HG02981 (cell line): ENCODE measurements around the gene DLAT.
"Not testable (repeated sequence)": the region's sequence is repeated elsewhere in the genome, so short reads cannot be mapped to it uniquely, and the experiment has no call there.

Source experiments
- ATAC-seq: cut with Tn5 transposase; IDR thresholded peaks from one replicate; pipeline ENCODE4 v1.9.1; 2021; ENCODE audit warnings: mild to moderate bottlenecking, moderate library complexity; ENCODE audit not compliant: unreplicated experiment

The DLAT gene

DNA sequence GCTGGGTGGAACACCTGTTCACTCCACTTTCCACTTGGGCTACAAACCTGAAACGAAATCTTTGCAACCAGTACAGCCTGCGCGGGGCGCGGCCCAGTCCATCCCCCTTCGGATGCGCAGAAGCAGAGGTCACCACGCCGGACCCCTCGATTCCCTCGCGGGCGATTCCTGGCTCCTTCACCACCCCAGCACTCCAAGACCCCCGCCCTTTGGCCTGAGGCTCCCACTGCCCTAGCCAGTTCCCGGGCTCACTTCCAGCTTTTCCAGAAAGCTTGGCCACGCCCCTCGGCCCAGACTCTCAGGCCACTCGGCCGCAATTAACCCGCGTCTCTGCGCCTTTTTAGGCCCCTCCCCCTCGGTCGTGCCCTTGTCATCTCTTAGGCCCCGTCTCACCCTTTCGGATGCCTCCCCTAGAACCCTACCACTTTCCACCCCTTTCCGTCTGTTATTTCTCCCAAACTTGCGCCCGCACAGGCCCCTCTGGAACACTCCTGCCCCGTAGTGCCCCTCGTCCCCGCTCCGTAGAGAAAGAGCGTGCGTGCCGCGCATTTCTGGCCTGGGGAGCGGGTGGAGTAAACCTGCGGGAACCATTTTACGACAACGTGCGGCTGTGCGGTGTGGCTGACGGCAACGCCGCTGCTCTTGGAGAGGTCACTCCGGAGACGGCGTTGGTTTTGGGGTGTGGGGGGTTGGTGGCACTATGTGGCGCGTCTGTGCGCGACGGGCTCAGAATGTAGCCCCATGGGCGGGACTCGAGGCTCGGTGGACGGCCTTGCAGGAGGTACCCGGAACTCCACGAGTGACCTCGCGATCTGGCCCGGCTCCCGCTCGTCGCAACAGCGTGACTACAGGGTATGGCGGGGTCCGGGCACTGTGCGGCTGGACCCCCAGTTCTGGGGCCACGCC lies at the start of gene DLAT:
DLAT (plus strand) TSS at position 636 of the 906 bp plus-strand sequence; CDS start at position 701, 65 bp downstream.
- peak; percentile 60 for ATAC-seq

DNA sequence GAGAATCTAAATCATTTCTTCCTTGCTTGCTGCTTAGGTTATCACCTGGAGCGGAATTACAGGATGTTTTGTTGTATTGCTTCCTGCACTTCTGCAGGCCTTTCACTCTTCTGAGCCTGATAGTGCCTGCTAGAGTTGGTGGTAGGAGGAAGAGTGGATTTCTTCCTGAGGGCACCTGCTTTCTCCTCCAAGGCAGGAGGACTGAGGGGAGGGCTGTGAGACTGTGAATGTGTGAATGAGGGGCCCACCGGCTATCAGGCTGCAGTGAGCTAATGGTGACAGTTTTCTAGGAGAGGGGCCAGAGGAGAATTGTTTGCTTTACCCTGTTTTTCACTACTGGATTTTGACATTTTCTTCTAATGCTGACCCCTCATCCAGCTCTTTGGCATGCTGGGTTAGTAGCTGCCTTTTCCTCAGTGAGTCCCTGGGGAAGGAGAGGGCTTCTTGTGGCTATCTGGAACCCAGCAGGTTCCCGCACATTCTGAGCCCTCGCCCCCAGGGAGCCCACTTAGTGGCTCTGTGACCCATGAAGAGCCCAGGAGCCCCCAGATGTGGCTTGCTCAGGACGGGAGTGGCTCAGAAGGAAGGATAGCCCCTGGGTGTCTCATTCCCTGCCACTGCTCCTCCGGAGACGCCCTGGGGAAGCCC lies 49.0 kb upstream of the DLAT start:
- no peak for ATAC-seq

DNA sequence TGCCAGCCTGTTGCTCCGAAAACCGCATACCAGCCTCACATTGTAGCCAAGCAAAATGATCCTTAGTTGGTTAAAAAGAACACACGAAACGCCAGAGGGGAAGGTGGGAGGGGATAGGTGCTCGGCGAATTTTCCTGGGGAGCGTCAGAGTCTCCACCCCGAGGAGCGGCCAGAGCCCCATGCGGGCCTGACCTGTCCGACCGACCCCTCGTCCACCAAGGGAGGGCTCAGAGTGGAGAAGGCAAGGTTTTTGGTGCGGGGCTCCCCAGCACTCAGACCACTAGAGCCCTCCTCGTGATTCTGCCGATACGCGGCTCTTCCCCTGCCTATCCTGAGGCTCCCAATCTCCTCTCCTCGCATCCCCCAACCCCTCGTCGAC lies 48.5 kb upstream of the DLAT start:
- no peak for ATAC-seq

DNA sequence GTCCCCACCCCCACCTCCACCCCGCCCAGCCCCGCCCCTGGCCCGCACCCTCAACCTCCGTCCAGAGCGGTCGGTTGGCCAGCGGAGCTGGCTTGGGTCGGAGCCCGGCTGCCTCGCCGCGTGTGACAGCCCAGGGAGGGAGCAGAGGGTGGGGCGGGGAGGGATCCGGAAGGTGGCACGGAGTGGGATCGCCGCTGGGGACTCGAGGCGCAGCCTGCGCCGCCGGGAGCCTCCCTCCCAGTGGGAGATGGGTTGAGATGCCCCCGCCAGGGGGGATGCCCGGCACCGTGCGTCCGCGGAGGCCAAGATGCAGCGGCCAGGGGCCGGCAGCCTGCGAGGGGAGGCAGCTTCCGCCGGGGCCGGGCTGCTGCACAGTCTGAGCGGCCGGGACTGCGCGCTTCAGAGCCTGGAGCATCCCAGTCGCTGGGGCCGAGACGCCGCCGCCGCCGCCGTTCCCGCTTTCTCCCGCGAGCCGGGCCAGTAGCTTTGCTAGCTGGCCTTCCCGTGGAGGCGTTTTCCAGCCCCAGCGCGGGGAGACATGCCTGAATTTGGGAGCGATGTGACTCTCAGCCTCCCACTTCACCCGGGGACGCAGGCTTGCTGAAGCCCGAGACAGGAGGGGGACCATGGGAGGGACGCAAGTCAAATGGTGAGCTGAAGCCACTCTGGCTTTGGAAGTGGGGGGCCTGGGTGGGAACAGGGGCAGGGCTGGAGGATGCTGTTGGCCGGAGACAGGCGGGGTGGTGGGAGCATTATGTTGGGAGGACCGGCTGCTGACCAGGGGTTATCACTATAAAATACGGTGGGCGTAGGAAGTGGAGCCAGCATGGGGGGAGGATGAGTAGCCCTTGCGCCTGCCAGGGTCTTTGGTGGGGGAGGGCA lies 47.8 kb upstream of the DLAT start:
- peak; percentile 50 for ATAC-seq

DNA sequence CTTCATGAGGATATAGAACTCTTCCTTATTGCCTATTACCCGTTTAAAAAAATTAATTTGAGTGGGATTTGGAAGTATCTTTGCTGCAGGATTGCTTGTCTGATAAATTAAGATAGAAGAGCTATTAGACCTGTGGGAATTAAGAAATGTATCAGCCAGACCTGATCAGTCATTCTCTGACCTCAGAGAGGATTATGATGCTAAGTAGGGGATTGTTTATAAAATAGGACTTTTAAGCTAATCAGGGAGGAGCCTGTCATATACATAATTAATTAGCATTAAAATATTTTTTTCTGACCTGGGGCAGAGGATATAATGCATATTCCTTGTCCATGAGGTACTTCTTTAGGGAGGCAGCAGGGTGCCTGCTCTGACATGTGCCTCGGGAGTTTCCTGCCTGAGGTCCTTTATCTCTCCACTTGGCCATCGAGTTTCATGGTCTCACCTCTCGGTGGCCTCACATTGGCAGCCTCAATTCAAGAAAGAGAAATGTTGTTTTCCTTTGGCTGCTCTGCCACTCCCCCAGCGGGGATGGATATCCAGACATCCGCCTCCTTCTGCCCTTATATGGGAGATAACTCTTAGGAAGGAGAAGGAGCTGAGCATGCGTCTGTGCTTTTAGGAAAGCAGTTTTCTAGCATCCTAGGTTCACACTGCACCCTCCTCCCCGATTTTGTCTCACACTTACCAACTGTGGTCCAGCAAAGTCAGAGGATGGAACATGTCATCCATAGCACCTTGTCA lies 47.0 kb upstream of the DLAT start:
- ATAC-seq: no peak

DNA sequence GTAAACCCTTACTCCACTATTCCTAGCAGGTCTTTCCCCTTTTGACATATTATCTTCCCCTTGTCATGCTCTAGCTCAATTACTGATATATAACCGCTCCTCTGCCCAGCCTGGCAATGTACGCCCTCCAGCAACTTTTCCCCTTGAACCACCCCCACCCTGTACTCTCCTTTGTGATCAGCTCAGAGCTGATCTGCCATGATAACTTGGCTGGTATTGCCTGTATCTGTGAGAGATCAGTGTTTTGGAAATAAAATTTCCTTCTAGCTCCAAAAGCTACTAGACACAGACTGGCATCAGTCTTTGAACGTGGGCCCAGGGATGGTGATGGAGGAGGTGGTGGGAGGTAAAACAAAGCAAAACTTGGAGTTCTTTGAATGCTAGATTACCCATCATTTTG lies 45.1 kb upstream of the DLAT start:
- no peak for ATAC-seq

DNA sequence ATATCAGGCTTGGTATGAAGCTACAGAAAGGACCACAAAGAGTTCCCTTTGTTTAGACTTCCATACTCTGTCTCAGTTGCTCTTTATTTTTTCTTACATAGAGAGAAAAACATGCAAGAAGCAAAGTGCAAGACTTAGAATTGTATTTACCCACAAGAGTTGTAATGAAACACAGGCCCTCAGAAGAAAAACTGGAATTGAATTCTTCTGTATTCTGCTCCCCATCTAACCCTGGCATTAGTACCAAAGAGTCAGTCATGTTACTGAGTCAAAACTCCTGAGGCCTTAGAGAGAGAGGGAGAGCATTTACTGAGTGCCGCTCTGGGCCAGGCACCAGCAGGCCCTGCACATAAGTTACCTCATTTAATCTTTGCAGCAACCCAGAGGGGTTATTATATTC lies 43.9 kb upstream of the DLAT start:
- ATAC-seq: no peak

DNA sequence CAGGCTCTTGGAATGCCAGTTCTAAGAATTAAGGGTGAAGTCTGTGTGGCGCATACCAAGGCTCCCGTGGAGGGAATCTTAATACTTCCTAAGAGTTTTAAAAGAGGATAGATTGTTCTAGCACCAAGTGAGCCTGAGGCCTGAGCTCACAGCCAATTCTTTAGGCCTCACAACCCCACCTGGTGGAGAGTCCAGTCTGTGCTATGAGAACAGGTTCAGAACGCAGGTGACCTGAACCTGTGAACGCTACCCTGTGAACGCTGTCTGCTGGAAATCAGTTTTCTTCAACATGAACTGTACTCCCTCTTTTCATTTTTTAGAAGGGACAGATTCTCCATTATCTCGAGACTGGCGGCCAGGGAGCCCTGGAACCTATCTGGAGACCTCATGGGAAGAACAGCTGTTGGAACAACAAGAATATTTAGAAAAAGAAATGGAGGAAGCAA lies 43.2 kb upstream of the DLAT start:
- ATAC-seq: peak; percentile 66

DNA sequence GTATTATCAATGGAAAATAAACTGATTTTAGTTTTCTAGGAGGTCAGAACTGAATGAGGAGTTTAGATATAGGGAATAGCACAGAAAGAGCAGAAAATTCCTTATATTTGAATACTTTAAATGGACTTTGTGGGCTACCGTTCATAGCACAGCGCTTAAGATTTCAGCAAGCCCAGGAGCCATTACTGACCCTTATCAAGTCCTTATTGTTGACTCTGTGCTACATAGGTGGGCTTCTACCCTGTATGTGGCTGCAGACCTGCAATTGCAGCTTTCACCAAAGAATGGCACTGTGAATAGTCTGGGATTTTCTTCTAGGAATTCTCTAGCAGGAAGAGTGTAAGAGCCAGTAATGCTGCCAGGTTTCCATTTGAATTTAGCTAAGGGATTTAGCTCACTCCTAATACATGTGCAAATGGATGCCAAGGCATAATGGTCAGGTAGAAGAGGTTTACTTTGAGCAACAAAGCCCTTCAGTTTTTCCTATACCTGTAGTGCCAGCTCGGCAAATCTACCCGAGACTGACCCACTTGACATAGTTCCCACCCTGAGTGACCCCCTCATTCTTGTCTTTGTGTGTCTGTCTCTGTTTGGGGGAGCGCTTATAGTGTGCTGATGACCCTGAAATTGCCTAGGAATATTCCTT lies 42.5 kb upstream of the DLAT start:
- ATAC-seq: no peak

DNA sequence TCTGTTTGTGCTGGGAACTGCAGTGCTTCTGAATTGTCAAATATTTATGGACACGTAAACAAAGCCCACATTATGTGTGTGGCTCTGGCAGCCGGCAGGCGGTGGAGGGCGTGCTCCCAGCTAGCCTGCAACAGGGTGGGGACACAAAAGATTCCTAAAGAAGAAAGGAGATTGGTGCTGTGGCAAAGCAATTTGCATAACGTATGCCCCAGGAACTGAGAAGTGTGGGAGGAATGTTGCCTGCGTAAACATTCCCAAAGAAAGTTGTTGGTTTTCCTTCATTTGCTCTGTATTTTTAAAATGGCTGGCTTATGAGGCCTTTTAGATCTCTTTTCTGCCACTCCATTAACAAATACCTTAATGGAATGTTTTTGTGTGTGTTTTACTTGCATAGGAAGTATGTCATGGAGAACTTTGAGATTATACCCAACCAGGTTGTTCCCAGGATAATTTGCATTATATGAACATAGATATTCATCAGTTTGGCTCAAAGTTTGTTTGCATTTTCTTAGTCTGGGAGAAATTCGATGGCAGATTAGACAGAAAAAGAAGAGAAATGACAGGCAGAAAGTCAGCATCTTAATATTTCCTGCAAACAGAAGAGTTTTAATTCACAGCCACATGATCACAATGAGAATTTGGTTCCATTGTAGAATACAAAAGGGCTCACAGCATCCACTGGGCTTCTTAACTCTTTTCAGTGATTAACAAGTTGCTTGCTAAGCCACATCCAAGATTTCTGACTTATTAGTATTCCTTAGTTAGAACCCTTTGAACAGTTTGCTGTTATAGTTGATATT lies 41.8 kb upstream of the DLAT start:
- ATAC-seq: no peak

DNA sequence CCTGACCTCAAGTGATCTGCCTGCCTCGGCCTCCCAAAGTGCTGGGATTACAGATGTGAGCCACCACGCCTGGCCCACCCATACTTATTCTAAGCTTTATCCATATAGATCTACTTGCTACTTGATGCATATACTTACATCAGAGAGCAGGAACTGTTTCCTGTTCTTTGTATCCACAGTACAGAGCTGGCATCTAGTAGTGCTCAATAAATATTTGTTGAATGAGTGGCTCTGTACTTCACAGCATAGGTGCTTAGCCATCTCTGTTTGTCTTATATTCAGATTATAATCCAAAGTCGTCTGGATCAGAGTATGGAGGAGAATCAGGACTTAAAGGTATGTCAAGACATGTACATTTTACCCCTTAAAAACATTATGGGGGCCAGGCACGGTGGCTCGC lies 38.6 kb upstream of the DLAT start:
- ATAC-seq: no peak

DNA sequence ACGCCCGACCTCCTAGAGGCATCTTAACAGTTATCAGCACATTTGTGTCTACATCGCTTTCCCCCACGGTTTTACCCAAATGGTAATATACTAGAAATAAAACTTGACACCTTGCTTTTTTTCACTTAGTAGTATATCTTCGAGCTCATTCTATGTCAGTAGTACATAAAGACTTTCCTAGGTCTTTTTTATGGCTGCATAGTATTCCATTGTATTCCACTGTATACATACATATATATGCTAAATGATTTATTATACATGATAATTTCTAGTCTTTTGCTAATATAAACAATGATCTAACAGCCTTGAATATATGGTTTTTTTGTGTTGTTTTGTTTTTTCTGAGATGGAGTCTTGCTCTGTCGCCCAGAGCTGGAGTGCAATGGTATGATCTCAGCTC lies 34.8 kb upstream of the DLAT start:
- ATAC-seq: no peak

DNA sequence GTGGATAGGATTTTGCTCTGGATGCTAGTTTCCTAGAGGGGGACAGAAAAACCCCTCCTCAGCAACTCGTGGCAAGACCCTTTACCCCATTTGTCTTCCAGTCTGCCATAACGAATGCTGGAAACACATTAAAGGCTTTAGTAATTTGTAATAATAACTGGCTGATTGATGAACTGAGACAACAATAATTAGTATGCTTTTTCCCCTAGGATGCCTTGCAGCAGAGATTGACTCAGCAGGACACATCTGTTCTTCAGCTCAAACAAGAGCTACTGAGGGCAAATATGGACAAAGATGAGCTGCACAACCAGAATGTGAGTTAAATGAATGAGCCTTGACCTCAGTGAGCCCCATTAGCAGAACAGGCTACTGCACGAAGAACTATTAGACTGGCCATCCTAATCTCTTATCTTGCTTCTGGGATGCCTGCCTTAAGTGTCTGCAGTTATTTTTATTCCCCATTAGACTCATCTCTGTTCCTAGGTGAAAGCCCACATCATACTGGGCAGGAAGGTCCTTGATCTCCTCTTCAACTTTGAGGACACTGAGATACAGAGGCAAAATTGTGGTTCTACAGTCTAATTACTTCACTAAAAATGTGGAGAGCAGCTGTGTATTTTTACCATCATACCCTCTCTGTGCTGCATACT lies 32.9 kb upstream of the DLAT start:
- no peak for ATAC-seq

DNA sequence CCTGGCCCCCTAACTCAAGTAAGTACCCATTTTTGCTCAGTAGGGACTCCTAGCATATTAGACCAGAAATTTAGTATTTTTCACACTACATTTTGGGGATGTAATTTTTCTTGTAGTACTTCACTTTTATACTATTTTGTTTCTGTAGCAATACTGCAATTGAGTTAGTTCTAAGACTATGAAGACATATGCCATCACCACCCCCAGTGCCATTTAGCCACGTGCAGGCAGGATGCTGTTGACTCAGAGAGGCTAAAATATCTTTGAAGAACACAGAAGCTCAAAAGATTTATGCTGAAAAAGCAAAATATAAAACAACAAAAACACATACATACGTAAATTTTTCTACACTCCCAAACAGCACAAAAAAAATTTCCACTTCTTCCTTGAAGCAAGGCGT lies 29.1 kb upstream of the DLAT start:
- ATAC-seq: no peak

DNA sequence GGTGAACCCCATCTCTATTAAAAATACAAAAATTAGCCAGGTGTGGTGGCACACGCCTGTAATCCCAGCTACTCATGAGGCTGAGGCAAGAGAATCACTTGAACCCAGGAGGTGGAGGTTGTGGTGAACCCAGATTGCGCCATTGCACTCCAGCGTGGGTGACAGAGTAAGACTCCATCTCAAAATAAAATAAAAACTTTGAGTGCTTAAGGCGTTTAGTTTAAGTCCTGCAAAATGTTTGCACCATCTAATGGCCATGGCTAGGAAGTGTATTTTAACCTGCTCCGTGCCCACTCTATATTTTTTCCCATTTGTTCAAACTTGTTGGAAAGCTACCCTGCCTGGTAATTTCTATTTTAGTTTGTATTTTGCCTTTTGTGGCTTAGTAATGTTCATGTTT lies 28.5 kb upstream of the DLAT start:
- not testable (repeated sequence) for ATAC-seq

DNA sequence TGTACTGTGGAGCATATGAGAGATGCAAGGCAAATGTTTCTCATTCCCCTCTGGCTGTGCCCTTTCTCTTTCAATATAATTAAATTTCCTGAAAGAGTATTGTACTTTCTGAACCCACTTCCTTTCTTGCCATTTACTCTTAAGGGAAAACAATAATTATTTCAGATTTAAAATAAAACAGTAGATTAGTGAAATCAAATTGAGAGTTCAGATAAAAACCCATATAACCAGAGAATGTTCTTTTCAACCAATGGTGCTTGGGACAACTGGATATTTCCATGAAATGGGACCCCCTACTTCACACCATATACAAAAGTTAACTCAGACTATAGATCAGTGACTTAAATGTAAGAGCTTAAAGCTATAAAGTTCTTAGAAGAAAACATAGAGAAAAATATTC lies 26.1 kb upstream of the DLAT start:
- ATAC-seq: no peak

DNA sequence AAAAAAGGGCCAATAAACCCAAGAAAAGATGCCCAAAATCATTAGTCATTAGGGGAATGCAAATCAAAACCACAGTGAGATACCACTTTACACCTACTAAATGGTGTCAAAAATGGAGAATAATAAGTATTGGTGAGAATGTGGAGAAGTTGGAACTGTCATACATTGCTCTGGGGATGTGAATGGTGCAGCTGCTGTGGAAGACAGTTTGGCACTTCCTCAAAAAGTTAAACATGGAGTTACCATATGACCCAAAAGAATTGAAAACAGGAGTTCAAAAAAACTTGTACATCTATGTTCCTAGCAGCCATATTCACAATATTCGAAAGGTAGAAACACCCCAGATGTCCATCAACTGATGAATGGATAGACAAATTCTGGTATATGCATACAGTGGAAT lies 24.5 kb upstream of the DLAT start:
- no peak for ATAC-seq

DNA sequence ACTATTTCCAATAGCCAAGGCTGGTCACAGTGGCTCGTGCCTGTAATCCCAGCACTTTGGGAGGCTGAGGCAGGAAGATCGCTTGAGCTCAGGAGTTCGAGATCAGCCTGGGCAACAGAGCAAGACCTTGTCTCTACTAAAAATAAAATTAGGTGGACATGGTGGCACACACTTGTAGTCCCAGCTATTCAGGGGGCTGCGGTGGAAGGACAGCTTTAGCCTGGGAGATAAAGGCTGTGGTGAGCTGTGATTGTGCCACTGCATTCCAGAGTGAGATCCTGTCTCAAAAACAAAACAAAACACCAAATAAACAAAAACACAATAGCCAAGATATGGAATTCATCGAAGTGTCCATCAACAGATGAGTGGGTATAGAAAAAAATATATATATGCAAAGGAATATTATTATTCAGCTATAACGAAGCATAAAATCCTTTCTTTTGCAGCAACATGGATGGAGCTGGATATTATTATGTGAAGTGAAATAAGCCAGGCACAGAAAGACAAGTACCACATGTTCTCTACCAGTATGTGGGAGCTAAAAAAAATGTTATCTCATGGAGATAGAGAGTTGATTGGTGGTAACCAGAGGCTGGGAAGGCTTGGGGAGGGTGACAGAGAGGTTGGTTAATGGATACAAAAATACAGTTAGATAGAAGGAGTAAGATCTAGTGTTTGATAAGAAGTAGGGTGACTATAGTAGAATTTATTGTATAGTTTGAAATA lies 22.6 kb upstream of the DLAT start:
- ATAC-seq: no peak
